ENCODE data around the gene OR10H4.

The OR10H4 gene

DNA sequence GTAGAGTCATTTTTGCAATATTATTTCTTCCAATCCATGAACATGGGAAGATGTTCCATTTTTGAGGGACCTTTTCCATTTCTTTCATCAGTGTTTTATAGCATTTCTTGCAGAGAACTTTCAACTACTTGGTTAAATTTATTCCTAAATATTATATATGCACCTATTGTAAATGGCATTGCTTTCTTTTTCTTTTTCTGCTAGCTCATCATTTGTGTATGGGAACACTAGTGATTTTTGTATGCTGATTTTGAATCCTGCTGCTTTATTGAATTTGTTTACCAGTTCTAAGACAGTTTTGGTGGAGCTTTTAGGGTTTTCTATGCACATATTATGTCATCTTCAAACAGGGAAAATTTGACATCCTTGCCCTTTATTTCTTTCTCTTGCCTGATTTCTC lies 43.8 kb upstream of the OR10H4 start:
- no peak overlapping the region for H3K4ac ChIP-seq (ENCODE audit: low read depth, low read length)
- H3K36me3 ChIP-seq (ENCODE audit: control insufficient read depth, insufficient read depth, low read length) = no peaks in the 10 kb centered on the region
- H4K8ac ChIP-seq (ENCODE audit: low read depth, low read length) = no peak overlapping the region
- H3K79me2 ChIP-seq (ENCODE audit: control insufficient read depth, insufficient read depth, low read length) = no peaks in the 10 kb centered on the region
- H2BK15ac ChIP-seq (replicated peaks; ENCODE audit: low read depth) = no peak overlapping the region
- no peaks in the 10 kb centered on the region for H3K79me1 ChIP-seq (ENCODE audit: low read length)
- H3K23ac ChIP-seq (ENCODE audit: low read length) = no peak overlapping the region
- H3K9ac ChIP-seq (ENCODE audit: low read length) = no peak overlapping the region
- no peak overlapping the region for H3K4me3 ChIP-seq (ENCODE audit: low read length)
- no peak overlapping the region for H3K4me2 ChIP-seq (ENCODE audit: low read length)
- no peak for DNase-seq
- H3K27me3 ChIP-seq (ENCODE audit: insufficient read depth, low read length, poor library complexity) = no peaks in the 10 kb centered on the region
- no peak overlapping the region for H3K18ac ChIP-seq (ENCODE audit: low read length)
- H3K56ac ChIP-seq (ENCODE audit: low read length) = no peak overlapping the region
- H3K27ac ChIP-seq (ENCODE audit: low read depth, low read length) = no peak overlapping the region
- no peaks in the 10 kb centered on the region for H3K4me1 ChIP-seq (ENCODE audit: control insufficient read depth, low read depth, low read length)
- H4K5ac ChIP-seq (ENCODE audit: low read length) = no peak overlapping the region
- H2BK5ac ChIP-seq (ENCODE audit: low read length) = no peak overlapping the region
- H2BK120ac ChIP-seq (ENCODE audit: low read depth, low read length) = no peak overlapping the region
- no peak overlapping the region for H2AK5ac ChIP-seq (ENCODE audit: low read length)

DNA sequence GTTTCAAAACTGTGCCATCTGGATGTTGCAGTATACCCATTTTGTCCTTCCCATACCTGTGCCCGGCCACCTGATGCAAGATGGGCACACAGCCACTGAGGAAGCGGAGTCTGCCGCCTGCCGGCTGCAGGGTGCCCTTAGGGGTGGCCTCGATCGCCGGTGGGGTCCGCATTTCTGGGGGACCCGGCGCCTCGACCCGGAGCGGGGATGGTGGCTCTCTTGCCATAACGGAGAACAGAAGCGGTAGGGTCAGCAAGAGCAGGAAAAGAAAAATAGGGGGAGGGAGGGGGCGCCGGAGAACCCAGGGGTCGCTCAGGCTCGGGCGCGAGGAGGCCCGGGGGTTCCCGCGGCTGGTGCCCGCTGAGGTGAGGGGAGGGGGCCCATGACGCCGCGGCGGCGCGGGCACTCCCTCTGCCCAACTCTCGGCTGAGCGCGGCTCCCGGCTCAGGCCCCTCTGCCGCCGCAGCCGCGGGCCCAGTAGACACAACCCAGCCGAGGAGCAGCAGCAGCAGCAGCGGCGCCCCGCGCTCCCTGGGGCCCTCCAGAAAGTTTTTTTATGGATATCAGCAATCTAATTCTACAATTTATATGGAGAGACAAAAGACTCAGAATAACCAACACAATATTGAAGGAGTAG lies 37.1 kb upstream of the OR10H4 start:
- no peak overlapping the region for H3K4me2 ChIP-seq (ENCODE audit: low read length)
- H3K27ac ChIP-seq (ENCODE audit: low read depth, low read length) = no peak overlapping the region
- no CpG with 5 or more reads among the region's 44 CpGs for WGBS (ENCODE audit: extremely low coverage, insufficient coverage, low lambda C conversion rate)
- no peaks in the 10 kb centered on the region for H3K36me3 ChIP-seq (ENCODE audit: control insufficient read depth, insufficient read depth, low read length)
- no peak overlapping the region for H3K9ac ChIP-seq (ENCODE audit: low read length)
- no peak overlapping the region for H2BK5ac ChIP-seq (ENCODE audit: low read length)
- no peak overlapping the region for H3K23ac ChIP-seq (ENCODE audit: low read length)
- no peak for DNase-seq
- no peak overlapping the region for H3K18ac ChIP-seq (ENCODE audit: low read length)
- no peaks in the 10 kb centered on the region for H3K4me1 ChIP-seq (ENCODE audit: control insufficient read depth, low read depth, low read length)
- H4K5ac ChIP-seq (ENCODE audit: low read length) = no peak overlapping the region
- no peak overlapping the region for H2BK15ac ChIP-seq (replicated peaks; ENCODE audit: low read depth)
- no peaks in the 10 kb centered on the region for H3K79me1 ChIP-seq (ENCODE audit: low read length)
- no peak overlapping the region for H2BK120ac ChIP-seq (ENCODE audit: low read depth, low read length)
- no peaks in the 10 kb centered on the region for H3K79me2 ChIP-seq (ENCODE audit: control insufficient read depth, insufficient read depth, low read length)
- H3K4ac ChIP-seq (ENCODE audit: low read depth, low read length) = no peak overlapping the region
- no peak overlapping the region for H4K8ac ChIP-seq (ENCODE audit: low read depth, low read length)
- H3K56ac ChIP-seq (ENCODE audit: low read length) = no peak overlapping the region
- peaks cover 2% of the 10 kb centered on the region for H3K27me3 ChIP-seq (ENCODE audit: insufficient read depth, low read length, poor library complexity)
- H3K4me3 ChIP-seq (ENCODE audit: low read length) = no peak overlapping the region
- H2AK5ac ChIP-seq (ENCODE audit: low read length) = no peak overlapping the region

DNA sequence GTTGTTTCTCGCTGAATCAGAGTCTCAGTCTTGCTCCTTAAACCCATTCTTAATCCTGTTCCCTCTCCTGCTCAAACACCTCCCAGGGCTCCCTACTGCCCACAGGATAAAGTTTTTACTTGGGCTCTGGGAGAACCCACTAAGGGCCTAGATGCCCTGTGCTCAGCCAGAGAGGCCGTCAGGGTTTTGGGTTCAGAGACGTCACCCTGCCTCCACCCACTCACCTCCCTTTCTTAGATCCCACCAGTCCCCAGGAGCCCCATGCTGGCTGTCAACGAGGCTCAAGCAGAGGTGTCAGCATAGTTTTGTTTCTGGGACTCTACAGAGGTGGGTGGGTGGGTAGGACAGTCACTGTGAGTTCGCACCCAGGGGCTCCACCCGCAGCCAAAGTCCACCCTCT lies 35.4 kb upstream of the OR10H4 start:
- H2BK5ac ChIP-seq (ENCODE audit: low read length) = no peak overlapping the region
- no peak overlapping the region for H4K5ac ChIP-seq (ENCODE audit: low read length)
- H3K27me3 ChIP-seq (ENCODE audit: insufficient read depth, low read length, poor library complexity) = peaks cover 2% of the 10 kb centered on the region
- H2BK15ac ChIP-seq (replicated peaks; ENCODE audit: low read depth) = no peak overlapping the region
- H2BK120ac ChIP-seq (ENCODE audit: low read depth, low read length) = no peak overlapping the region
- no peak for DNase-seq
- no peaks in the 10 kb centered on the region for H3K79me2 ChIP-seq (ENCODE audit: control insufficient read depth, insufficient read depth, low read length)
- no peak overlapping the region for H3K4me2 ChIP-seq (ENCODE audit: low read length)
- H3K56ac ChIP-seq (ENCODE audit: low read length) = no peak overlapping the region
- no peak overlapping the region for H4K8ac ChIP-seq (ENCODE audit: low read depth, low read length)
- no peak overlapping the region for H3K9ac ChIP-seq (ENCODE audit: low read length)
- H2AK5ac ChIP-seq (ENCODE audit: low read length) = no peak overlapping the region
- no CpG with 5 or more reads among the region's 6 CpGs for WGBS (ENCODE audit: extremely low coverage, insufficient coverage, low lambda C conversion rate)
- H3K4me3 ChIP-seq (ENCODE audit: low read length) = no peak overlapping the region
- no peak overlapping the region for H3K23ac ChIP-seq (ENCODE audit: low read length)
- H3K4ac ChIP-seq (ENCODE audit: low read depth, low read length) = no peak overlapping the region
- no peaks in the 10 kb centered on the region for H3K36me3 ChIP-seq (ENCODE audit: control insufficient read depth, insufficient read depth, low read length)
- H3K27ac ChIP-seq (ENCODE audit: low read depth, low read length) = no peak overlapping the region
- no peaks in the 10 kb centered on the region for H3K79me1 ChIP-seq (ENCODE audit: low read length)
- no peak overlapping the region for H3K18ac ChIP-seq (ENCODE audit: low read length)
- no peaks in the 10 kb centered on the region for H3K4me1 ChIP-seq (ENCODE audit: control insufficient read depth, low read depth, low read length)

DNA sequence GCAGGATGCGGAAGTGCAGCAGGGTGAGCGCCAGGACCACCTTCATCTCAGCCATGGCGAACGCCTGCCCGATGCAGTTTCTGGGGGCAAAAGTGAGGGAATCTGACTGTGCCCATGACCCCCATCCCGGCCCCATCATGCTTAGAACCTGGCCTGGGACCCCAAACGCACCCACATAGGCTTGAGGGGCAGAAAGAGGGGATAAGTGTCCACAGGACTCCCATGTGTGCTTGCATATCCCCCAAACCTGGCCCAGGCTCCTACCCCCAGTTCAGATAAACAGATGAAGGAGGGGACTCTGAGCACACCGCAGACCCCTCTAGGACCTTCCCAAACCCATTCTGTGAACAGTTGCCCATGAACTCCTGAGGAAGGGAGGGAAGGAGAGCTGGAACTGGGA lies 35.0 kb upstream of the OR10H4 start:
- Histone ChIP-seq H3K4me2 (ENCODE audit: low read length) (no peak overlapping the region), H3K27ac (ENCODE audit: low read depth, low read length) (no peak overlapping the region), H3K9ac (ENCODE audit: low read length) (no peak overlapping the region), H3K79me2 (ENCODE audit: control insufficient read depth, insufficient read depth, low read length) (no peaks in the 10 kb centered on the region), H3K56ac (ENCODE audit: low read length) (no peak overlapping the region), H4K5ac (ENCODE audit: low read length) (no peak overlapping the region), H3K79me1 (ENCODE audit: low read length) (no peaks in the 10 kb centered on the region), H2BK5ac (ENCODE audit: low read length) (no peak overlapping the region), H4K8ac (ENCODE audit: low read depth, low read length) (no peak overlapping the region), H3K27me3 (ENCODE audit: insufficient read depth, low read length, poor library complexity) (peaks cover 2% of the 10 kb centered on the region), H2BK120ac (ENCODE audit: low read depth, low read length) (no peak overlapping the region), H3K4ac (ENCODE audit: low read depth, low read length) (no peak overlapping the region), H3K23ac (ENCODE audit: low read length) (no peak overlapping the region), H3K36me3 (ENCODE audit: control insufficient read depth, insufficient read depth, low read length) (no peaks in the 10 kb centered on the region), H2BK15ac (replicated peaks; ENCODE audit: low read depth) (no peak overlapping the region), H3K4me1 (ENCODE audit: control insufficient read depth, low read depth, low read length) (no peaks in the 10 kb centered on the region), H3K18ac (ENCODE audit: low read length) (no peak overlapping the region), H2AK5ac (ENCODE audit: low read length) (no peak overlapping the region), H3K4me3 (ENCODE audit: low read length) (no peak overlapping the region)
- no CpG with 5 or more reads among the region's 8 CpGs for WGBS (ENCODE audit: extremely low coverage, insufficient coverage, low lambda C conversion rate)
- no peak for DNase-seq

DNA sequence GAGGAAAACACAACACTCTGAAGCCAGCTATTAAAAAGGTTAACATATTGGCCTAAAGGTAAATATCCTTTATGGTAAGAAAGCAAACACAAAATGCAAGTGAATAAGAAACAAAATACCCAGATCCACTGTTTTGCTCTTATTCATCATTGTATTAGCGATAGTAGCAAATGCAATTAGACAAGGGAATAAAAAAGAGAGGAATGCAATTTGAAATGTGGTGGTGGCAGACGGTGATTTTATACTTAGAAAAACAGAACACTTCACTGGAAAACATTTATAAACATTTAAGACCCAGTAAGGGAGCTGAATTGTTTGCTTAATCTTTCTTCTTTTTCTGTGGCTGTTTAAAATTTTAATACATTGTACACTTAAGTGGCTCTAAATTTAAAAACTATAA lies 33.7 kb upstream of the OR10H4 start:
- Histone ChIP-seq H3K23ac (ENCODE audit: low read length) (no peak overlapping the region), H3K4me3 (ENCODE audit: low read length) (no peak overlapping the region), H3K79me1 (ENCODE audit: low read length) (no peaks in the 10 kb centered on the region), H3K4me2 (ENCODE audit: low read length) (no peak overlapping the region), H3K27ac (ENCODE audit: low read depth, low read length) (no peak overlapping the region), H3K4ac (ENCODE audit: low read depth, low read length) (no peak overlapping the region), H3K4me1 (ENCODE audit: control insufficient read depth, low read depth, low read length) (no peaks in the 10 kb centered on the region), H2BK15ac (replicated peaks; ENCODE audit: low read depth) (no peak overlapping the region), H2BK5ac (ENCODE audit: low read length) (no peak overlapping the region), H3K56ac (ENCODE audit: low read length) (no peak overlapping the region), H2BK120ac (ENCODE audit: low read depth, low read length) (no peak overlapping the region), H4K5ac (ENCODE audit: low read length) (no peak overlapping the region), H3K36me3 (ENCODE audit: control insufficient read depth, insufficient read depth, low read length) (no peaks in the 10 kb centered on the region), H3K9ac (ENCODE audit: low read length) (no peak overlapping the region), H3K18ac (ENCODE audit: low read length) (no peak overlapping the region), H4K8ac (ENCODE audit: low read depth, low read length) (no peak overlapping the region), H3K27me3 (ENCODE audit: insufficient read depth, low read length, poor library complexity) (peaks cover 2% of the 10 kb centered on the region), H3K79me2 (ENCODE audit: control insufficient read depth, insufficient read depth, low read length) (no peaks in the 10 kb centered on the region), H2AK5ac (ENCODE audit: low read length) (no peak overlapping the region)
- no peak for DNase-seq
- no CpG with 5 or more reads among the region's 2 CpGs for WGBS (ENCODE audit: extremely low coverage, insufficient coverage, low lambda C conversion rate)

DNA sequence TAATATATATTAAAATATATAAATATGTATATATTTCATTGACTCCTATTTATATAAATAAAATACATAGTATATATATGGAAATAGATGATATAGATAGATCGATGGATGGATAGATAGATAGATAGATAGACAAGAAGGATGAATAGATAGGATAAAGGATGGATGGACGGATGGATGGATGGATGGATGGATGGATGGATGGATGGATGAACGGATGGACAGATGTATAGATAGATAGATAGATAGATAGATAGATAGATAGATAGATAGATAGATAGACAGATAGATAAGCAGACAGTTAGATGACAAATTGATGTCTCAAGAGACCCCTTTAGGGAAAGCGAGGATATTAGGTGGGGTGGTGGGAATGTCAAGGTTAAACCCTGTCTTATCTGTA lies 29.6 kb upstream of the OR10H4 start:
- Histone ChIP-seq H2BK5ac (ENCODE audit: low read length) (no peak overlapping the region), H3K56ac (ENCODE audit: low read length) (no peak overlapping the region), H4K8ac (ENCODE audit: low read depth, low read length) (no peak overlapping the region), H3K4me1 (ENCODE audit: control insufficient read depth, low read depth, low read length) (no peaks in the 10 kb centered on the region), H2BK120ac (ENCODE audit: low read depth, low read length) (no peak overlapping the region), H2AK5ac (ENCODE audit: low read length) (no peak overlapping the region), H4K5ac (ENCODE audit: low read length) (no peak overlapping the region), H3K4me2 (ENCODE audit: low read length) (no peak overlapping the region), H3K36me3 (ENCODE audit: control insufficient read depth, insufficient read depth, low read length) (no peaks in the 10 kb centered on the region), H3K4me3 (ENCODE audit: low read length) (no peak overlapping the region), H3K18ac (ENCODE audit: low read length) (no peak overlapping the region), H3K27me3 (ENCODE audit: insufficient read depth, low read length, poor library complexity) (no peaks in the 10 kb centered on the region), H2BK15ac (replicated peaks; ENCODE audit: low read depth) (no peak overlapping the region), H3K23ac (ENCODE audit: low read length) (no peak overlapping the region), H3K79me2 (ENCODE audit: control insufficient read depth, insufficient read depth, low read length) (no peaks in the 10 kb centered on the region), H3K9ac (ENCODE audit: low read length) (no peak overlapping the region), H3K27ac (ENCODE audit: low read depth, low read length) (no peak overlapping the region), H3K4ac (ENCODE audit: low read depth, low read length) (no peak overlapping the region), H3K79me1 (ENCODE audit: low read length) (no peaks in the 10 kb centered on the region)
- 100% methylated on average over 2 of the region's 4 CpGs for WGBS (ENCODE audit: extremely low coverage, insufficient coverage, low lambda C conversion rate)
- no peak for DNase-seq
